Mammary epithelial cell (primary cell): ENCODE data around the gene PTPRG.

Source experiments
- EZH2 ChIP-seq: IDR thresholded peaks from 2 replicates; pipeline ENCODE4 v1.6.1; 2012; ENCODE audit warnings: low read length, inconsistent platforms, borderline replicate concordance
- TF ChIP-seq, protein P1 (sequence below), 2 donors: IDR thresholded peaks in 1 of 2; conservative IDR thresholded peaks in 1 of 2; 2 replicates each; pipeline ENCODE4 v1.5.1; 2011 to 2012; ENCODE audit warnings: inconsistent platforms in 2 of 2, low read length in 2 of 2, mild to moderate bottlenecking in 2 of 2, control low read depth in 1 of 2, low read depth in 1 of 2; ENCODE audit not compliant: insufficient read depth in 1 of 2; ENCODE audit errors: extremely low read depth in 1 of 2

DNA sequence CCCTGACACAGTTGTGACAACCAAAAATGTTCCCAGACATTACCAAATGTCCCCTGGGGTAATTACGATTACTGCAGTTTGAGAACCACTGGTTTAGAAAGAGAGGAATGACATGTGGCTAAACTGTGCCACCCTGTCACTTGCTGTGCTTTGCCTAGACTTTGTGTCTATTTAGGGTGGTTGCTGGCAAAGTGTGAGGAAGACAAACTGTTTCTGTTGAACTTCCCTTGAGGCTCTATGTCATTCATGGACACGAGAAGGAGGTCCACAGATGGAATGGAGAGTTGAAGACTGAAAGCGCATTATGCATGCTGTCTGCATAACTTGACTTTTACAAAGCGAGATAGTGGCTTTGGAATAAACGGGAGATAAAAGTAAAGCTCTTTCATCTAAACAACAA lies 495.3 kb downstream of the PTPRG start:
- TF ChIP-seq EZH2 = no peak
- TF ChIP-seq, protein P1, sequence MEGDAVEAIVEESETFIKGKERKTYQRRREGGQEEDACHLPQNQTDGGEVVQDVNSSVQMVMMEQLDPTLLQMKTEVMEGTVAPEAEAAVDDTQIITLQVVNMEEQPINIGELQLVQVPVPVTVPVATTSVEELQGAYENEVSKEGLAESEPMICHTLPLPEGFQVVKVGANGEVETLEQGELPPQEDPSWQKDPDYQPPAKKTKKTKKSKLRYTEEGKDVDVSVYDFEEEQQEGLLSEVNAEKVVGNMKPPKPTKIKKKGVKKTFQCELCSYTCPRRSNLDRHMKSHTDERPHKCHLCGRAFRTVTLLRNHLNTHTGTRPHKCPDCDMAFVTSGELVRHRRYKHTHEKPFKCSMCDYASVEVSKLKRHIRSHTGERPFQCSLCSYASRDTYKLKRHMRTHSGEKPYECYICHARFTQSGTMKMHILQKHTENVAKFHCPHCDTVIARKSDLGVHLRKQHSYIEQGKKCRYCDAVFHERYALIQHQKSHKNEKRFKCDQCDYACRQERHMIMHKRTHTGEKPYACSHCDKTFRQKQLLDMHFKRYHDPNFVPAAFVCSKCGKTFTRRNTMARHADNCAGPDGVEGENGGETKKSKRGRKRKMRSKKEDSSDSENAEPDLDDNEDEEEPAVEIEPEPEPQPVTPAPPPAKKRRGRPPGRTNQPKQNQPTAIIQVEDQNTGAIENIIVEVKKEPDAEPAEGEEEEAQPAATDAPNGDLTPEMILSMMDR (conservative IDR thresholded peaks at IDR 0.05 in 1 of 2, IDR thresholded peaks at IDR 0.05 in 1 of 2; ENCODE audit: extremely low read depth in 1 of 2, insufficient read depth in 1 of 2, low read depth in 1 of 2, low read length in 2 of 2) = no peak
